ENCODE results near the gene CADM2. TPM values are rescaled to one million over a fixed set of nuclear protein-coding genes. Genes with fewer than 3 reads are reported as not detected.

Gene CADM2
- total RNA-seq, 1 donor from 2014 or later = 4.0 TPM

GRCh38 chr3:85672761-85673160 is 714.0 kb downstream of the CADM2 start:
- Mint-ChIP-seq H3K36me3 (no peaks in the 10 kb centered on the region), H3K9me3 (no peaks in the 10 kb centered on the region), H3K27me3 (no peaks in the 10 kb centered on the region)

GRCh38 chr3:85678713-85679112 is 719.9 kb downstream of the CADM2 start:
- Mint-ChIP-seq H3K27ac (no peak overlapping the region), H3K9me3 (no peaks in the 10 kb centered on the region), H3K27me3 (peaks cover 5% of the 10 kb centered on the region), H3K36me3 (no peaks in the 10 kb centered on the region), H3K4me3 (no peak overlapping the region), H3K4me1 (ENCODE audit: unreplicated experiment) (no peaks in the 10 kb centered on the region)
- no peak for DNase-seq (ENCODE audit: extremely low spot score, unreplicated experiment)
- no peak for TF ChIP-seq CTCF (conservative IDR thresholded peaks at IDR 0.05)

More at GRCh38 chr3:85672761-85673160, 714.0 kb downstream of the CADM2 start:
- Mint-ChIP-seq H3K27ac (no peak overlapping the region), H3K4me3 (no peak overlapping the region), H3K4me1 (ENCODE audit: unreplicated experiment) (peaks cover 19% of the 10 kb centered on the region)
- no peak for TF ChIP-seq CTCF (conservative IDR thresholded peaks at IDR 0.05)
- no peak for DNase-seq (ENCODE audit: extremely low spot score, unreplicated experiment)

- H3K4me3 Mint-ChIP-seq = no peak overlapping the region
- H3K27me3 Mint-ChIP-seq = peaks cover 5% of the 10 kb centered on the region
- no peak overlapping the region for H3K27ac Mint-ChIP-seq
- H3K4me1 Mint-ChIP-seq (ENCODE audit: unreplicated experiment) = no peaks in the 10 kb centered on the region
- no peak for TF ChIP-seq CTCF (conservative IDR thresholded peaks at IDR 0.05)
- H3K9me3 Mint-ChIP-seq = no peaks in the 10 kb centered on the region
- no peak for DNase-seq (ENCODE audit: extremely low spot score, unreplicated experiment)
- H3K36me3 Mint-ChIP-seq = no peaks in the 10 kb centered on the region
These were observed 723.1 kb downstream of the CADM2 start for GRCh38 chr3:85681906-85682305.

GRCh38 chr3:85691196-85691595 is 732.4 kb downstream of the CADM2 start:
- Mint-ChIP-seq H3K4me3 (no peak overlapping the region), H3K4me1 (ENCODE audit: unreplicated experiment) (no peaks in the 10 kb centered on the region), H3K9me3 (no peaks in the 10 kb centered on the region), H3K27me3 (no peaks in the 10 kb centered on the region), H3K36me3 (no peaks in the 10 kb centered on the region), H3K27ac (no peak overlapping the region)
- TF ChIP-seq CTCF (conservative IDR thresholded peaks at IDR 0.05) = no peak
- DNase-seq (ENCODE audit: extremely low spot score, unreplicated experiment) = no peak

- H3K36me3 Mint-ChIP-seq = no peaks in the 10 kb centered on the region
These were observed 738.4 kb downstream of the CADM2 start for GRCh38 chr3:85697156-85697555.

More at GRCh38 chr3:85697156-85697555, 738.4 kb downstream of the CADM2 start:
- Mint-ChIP-seq H3K4me1 (ENCODE audit: unreplicated experiment) (no peaks in the 10 kb centered on the region), H3K27ac (no peak overlapping the region), H3K4me3 (no peak overlapping the region), H3K9me3 (peaks cover 7% of the 10 kb centered on the region), H3K27me3 (no peaks in the 10 kb centered on the region)
- TF ChIP-seq CTCF (conservative IDR thresholded peaks at IDR 0.05) = no peak
- no peak for DNase-seq (ENCODE audit: extremely low spot score, unreplicated experiment)
